K562 (cell line): Measurements from ENCODE around the gene C12orf42. TPM values are rescaled to one million over a fixed set of nuclear protein-coding genes. Genes with fewer than 3 reads are reported as not detected.

ENCODE experiments used
- ATAC-seq: fragments of 200-7000 bp; cut with Tn5 transposase; 3 replicates; pipeline ENCODE4 v1.9.1; 2020; ENCODE audit warnings: moderate library complexity
- BruUV-seq: library from RNA; stranded (reverse); fragments of 400-500 nt; replicated peaks from 2 replicates; lab custom pipeline; 2021; lab: Mats Ljungman, UMichigan
- CTCF ChIA-PET: fragments of 300-600 bp; formaldehyde crosslinking; extraction: SDS; loops from one replicate; lab custom pipeline; 2021; ENCODE audit warnings: low intra/inter-chr PET ratio; lab: Yijun Ruan, JAX
- POLR2A ChIA-PET: fragments of 300-600, 350-650 bp; sonication (Branson Sonifier 250); formaldehyde crosslinking; extraction: SDS; loops from one replicate; lab custom pipeline; 2021; ENCODE audit warnings: antibody characterized with exemption, inconsistent platforms; lab: Yijun Ruan, JAX
- DNase-seq, 4 experiments: peaks; one replicate each; pipeline versions ENCODE4 v3.0.0 to v3.0.0-alpha.2; 2011 to 2018; ENCODE audit warnings: low spot score in 3 of 4, mixed read lengths in 3 of 4; ENCODE audit errors: extremely low read depth in 1 of 4
- FAIRE-seq: peaks from 2 replicates; lab custom pipeline; 2011; peaks lifted over from hg19 to GRCh38; lab: Jason Lieb, UNC
- H2AFZ ChIP-seq: 2 replicates; pipeline ENCODE4 v1.6.0; 2011; ENCODE audit warnings: low read depth, low read length, control low read depth, inconsistent platforms
- H3K27ac ChIP-seq: fragments of 200-600 bp; 3 replicates; pipeline ENCODE4 v1.8.0; 2011; ENCODE audit warnings: low read depth, mild to moderate bottlenecking, control low read depth, inconsistent platforms, low read length, moderate library complexity, mixed read lengths; ENCODE audit errors: extremely low read depth
- H3K27me3 ChIP-seq, 2 experiments: fragments of 300-600 bp in 1 of 2; 2 replicates in 1 of 2; 3 replicates in 1 of 2; pipeline versions ENCODE4 v1.6.0 to v1.8.0; 2011; ENCODE audit warnings: inconsistent platforms in 2 of 2, low read length in 2 of 2, mild to moderate bottlenecking in 1 of 2, mixed read lengths in 1 of 2, moderate library complexity in 1 of 2; ENCODE audit not compliant: control insufficient read depth in 2 of 2, insufficient read depth in 2 of 2
- H3K36me3 ChIP-seq: fragments of 300-600 bp; 3 replicates; pipeline ENCODE4 v1.8.0; 2011; ENCODE audit warnings: mild to moderate bottlenecking, low read length, inconsistent platforms; ENCODE audit not compliant: control insufficient read depth, insufficient read depth
- H3K4me1 ChIP-seq, 2 experiments: fragments of 200-600 bp in 1 of 2; replicated peaks in 1 of 2; 2 replicates in 1 of 2; 3 replicates in 1 of 2; pipeline versions ENCODE4 v1.5.1 to v1.8.0; 2011; ENCODE audit warnings: inconsistent platforms in 2 of 2, low read length in 2 of 2, mild to moderate bottlenecking in 1 of 2, mixed read lengths in 1 of 2, moderate library complexity in 1 of 2; ENCODE audit not compliant: control insufficient read depth in 2 of 2, insufficient read depth in 2 of 2
- H3K4me2 ChIP-seq: 2 replicates; pipeline ENCODE4 v1.6.1; 2011; ENCODE audit warnings: low read length, control low read depth, inconsistent platforms, mixed read lengths; ENCODE audit not compliant: insufficient read depth
- H3K4me3 ChIP-seq: fragments of 200-600 bp; sonication (generic), shearing (Covaris generic); 2 replicates; pipeline ENCODE4 v1.5.1; 2016; ENCODE audit warnings: control low read depth, inconsistent platforms
- H3K79me2 ChIP-seq: fragments of 200-600 bp; 3 replicates; pipeline ENCODE4 v1.8.0; 2011; ENCODE audit warnings: low read length, inconsistent platforms; ENCODE audit not compliant: control insufficient read depth, insufficient read depth
- H3K9ac ChIP-seq, 2 experiments: 2 replicates each; pipeline versions ENCODE4 v1.6.0 to v1.6.1; 2011; ENCODE audit warnings: low read depth in 2 of 2, low read length in 2 of 2, control low read depth in 1 of 2, inconsistent platforms in 1 of 2, mild to moderate bottlenecking in 1 of 2, mixed read lengths in 1 of 2; ENCODE audit not compliant: insufficient read depth in 1 of 2
- H3K9me1 ChIP-seq: one replicate; pipeline ENCODE4 v1.6.0; 2011; ENCODE audit warnings: inconsistent platforms, mild to moderate bottlenecking, low read length, moderate library complexity; ENCODE audit not compliant: control insufficient read depth, insufficient read depth
- H3K9me3 ChIP-seq: replicated peaks from 2 replicates; pipeline ENCODE4 v1.5.1; 2011; ENCODE audit warnings: low read depth, low read length, inconsistent platforms; ENCODE audit not compliant: control insufficient read depth, insufficient read depth
- H4K20me1 ChIP-seq: replicated peaks from 2 replicates; pipeline ENCODE4 v1.6.1; 2011; ENCODE audit warnings: low read length, inconsistent platforms, mixed read lengths; ENCODE audit not compliant: control insufficient read depth, insufficient read depth
- DMBX1 ChIP-seq: fragments of 250-450 bp; sonication (Bioruptor Pico); IDR thresholded peaks from 2 replicates; pipeline ENCODE4 v1.8.0; 2022; ENCODE audit warnings: inconsistent platforms, mild to moderate bottlenecking, moderate library complexity, borderline replicate concordance
- KDM2B ChIP-seq: fragments of 250-450 bp; sonication (Bioruptor Pico); IDR thresholded peaks from 2 replicates; pipeline ENCODE4 v1.8.0; 2021; ENCODE audit warnings: mild to moderate bottlenecking, moderate library complexity
- SREBF1 ChIP-seq: fragments of 150-350 bp; IDR thresholded peaks from 2 replicates; pipeline ENCODE4 v1.6.1; 2014; ENCODE audit warnings: antibody characterized with exemption, low read depth, low read length, borderline replicate concordance
- ZNF174 ChIP-seq: fragments of 250-450 bp; sonication (Bioruptor Pico); IDR thresholded peaks from 2 replicates; pipeline ENCODE4 v1.4.0; 2020; ENCODE audit warnings: mild to moderate bottlenecking
- WGBS: fragments of 100-300 bp; shearing (Covaris generic); methylation state at CpG from one replicate; pipeline ENCODE4 v1.1.6; 2016; ENCODE audit warnings: low coverage, mixed read lengths; ENCODE audit not compliant: insufficient coverage; ENCODE audit errors: missing lambda C conversion rate; 5-methylcytosine and 5-hydroxymethylcytosine counted together
- in situ Hi-C: fragments of 300-500 bp; cut with MboI; formaldehyde crosslinking; loops from 4 replicates; pipeline ENCODE4 v1.15.0; 2018; ENCODE audit warnings: inconsistent platforms, mixed read lengths
- intact Hi-C: fragments of 100-400 bp; cut with micrococcal nuclease; formaldehyde crosslinking; loops from 2 replicates; pipeline ENCODE4 v1.14.2; 2022
- polyA plus RNA-seq, 8 experiments: library from polyadenylated mRNA; depleted of rRNA in 4 of 8; stranded (reverse) in 5 of 8; unstranded in 3 of 8; fragments of >200 nt; fragmentation: Nextera tagmentation in 2 of 8; fragmentation: Illumina TruSeq in 1 of 8; extraction: Ambion mirVana in 2 of 8; extraction: Trizol in 1 of 8; gene quantifications; 2 replicates each; pipeline versions ENCODE4 v1.2.1 to v1.2.3, GENCODE V29; 2011 to 2014; ENCODE audit warnings: inconsistent platforms in 1 of 8, missing spikeins in 1 of 8
- total RNA-seq, 7 experiments: library from RNA; depleted of rRNA in 6 of 7; stranded (reverse); fragments of >200 nt in 6 of 7; fragmentation: Illumina TruSeq in 2 of 7; extraction: Trizol in 2 of 7; gene quantifications; 2 replicates each; pipeline versions ENCODE4 v1.2.1 to v1.2.3, GENCODE V29; 2011 to 2021; ENCODE audit warnings: low replicate concordance in 1 of 7
- TF ChIP-seq, protein P1 (sequence below): sonication (generic); formaldehyde crosslinking; IDR thresholded peaks from 2 replicates; pipeline ENCODE4 v1.8.0; 2022; ENCODE audit warnings: mild to moderate bottlenecking, missing genetic modification reagents
- TF ChIP-seq, protein P2 (sequence below), 3 experiments: IDR thresholded peaks in 2 of 3; conservative IDR thresholded peaks in 1 of 3; 2 replicates each; pipeline ENCODE4 v1.5.1; 2011 to 2012; ENCODE audit warnings: low read length in 3 of 3, mild to moderate bottlenecking in 3 of 3, control low read depth in 2 of 3, improper control_type of control experiment in 1 of 3, inconsistent platforms in 1 of 3, low read depth in 1 of 3, mixed read lengths in 1 of 3, moderate library complexity in 1 of 3; ENCODE audit not compliant: insufficient read depth in 2 of 3

C12orf42 gene
- total and polyA plus RNA-seq, 9 of the 15 experiments (the other 6 are each of a cell fraction or from before 2014, with no cell fraction given): not detected

- Histone ChIP-seq H4K20me1 (no peaks in the 10 kb centered on the region), H3K9me1 (no peaks in the 10 kb centered on the region), H3K9me3 (no peaks in the 10 kb centered on the region; the same call in 1 of the 2 replicates), H3K9ac (no peak overlapping the region), H3K27ac (no peak overlapping the region), H3K4me2 (no peak overlapping the region), H2AFZ (no peak overlapping the region)
- DNase-seq: peak in 1 of 4 experiments; percentile 0
- BruUV-seq: no TSS peak
- TF ChIP-seq SREBF1: no peak
- TF ChIP-seq KDM2B (CRISPR knock-in tag): no peak
- TF ChIP-seq, protein P1, sequence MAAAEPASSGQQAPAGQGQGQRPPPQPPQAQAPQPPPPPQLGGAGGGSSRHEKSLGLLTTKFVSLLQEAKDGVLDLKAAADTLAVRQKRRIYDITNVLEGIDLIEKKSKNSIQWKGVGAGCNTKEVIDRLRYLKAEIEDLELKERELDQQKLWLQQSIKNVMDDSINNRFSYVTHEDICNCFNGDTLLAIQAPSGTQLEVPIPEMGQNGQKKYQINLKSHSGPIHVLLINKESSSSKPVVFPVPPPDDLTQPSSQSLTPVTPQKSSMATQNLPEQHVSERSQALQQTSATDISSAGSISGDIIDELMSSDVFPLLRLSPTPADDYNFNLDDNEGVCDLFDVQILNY (CRISPR knock-in tag): no peak
- TF ChIP-seq ZNF174 (CRISPR knock-in tag): no peak
- TF ChIP-seq DMBX1 (CRISPR knock-in tag): no peak
- TF ChIP-seq, protein P2, sequence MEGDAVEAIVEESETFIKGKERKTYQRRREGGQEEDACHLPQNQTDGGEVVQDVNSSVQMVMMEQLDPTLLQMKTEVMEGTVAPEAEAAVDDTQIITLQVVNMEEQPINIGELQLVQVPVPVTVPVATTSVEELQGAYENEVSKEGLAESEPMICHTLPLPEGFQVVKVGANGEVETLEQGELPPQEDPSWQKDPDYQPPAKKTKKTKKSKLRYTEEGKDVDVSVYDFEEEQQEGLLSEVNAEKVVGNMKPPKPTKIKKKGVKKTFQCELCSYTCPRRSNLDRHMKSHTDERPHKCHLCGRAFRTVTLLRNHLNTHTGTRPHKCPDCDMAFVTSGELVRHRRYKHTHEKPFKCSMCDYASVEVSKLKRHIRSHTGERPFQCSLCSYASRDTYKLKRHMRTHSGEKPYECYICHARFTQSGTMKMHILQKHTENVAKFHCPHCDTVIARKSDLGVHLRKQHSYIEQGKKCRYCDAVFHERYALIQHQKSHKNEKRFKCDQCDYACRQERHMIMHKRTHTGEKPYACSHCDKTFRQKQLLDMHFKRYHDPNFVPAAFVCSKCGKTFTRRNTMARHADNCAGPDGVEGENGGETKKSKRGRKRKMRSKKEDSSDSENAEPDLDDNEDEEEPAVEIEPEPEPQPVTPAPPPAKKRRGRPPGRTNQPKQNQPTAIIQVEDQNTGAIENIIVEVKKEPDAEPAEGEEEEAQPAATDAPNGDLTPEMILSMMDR (IDR thresholded peaks at IDR 0.05 in 2 of 3, conservative IDR thresholded peaks at IDR 0.05 in 1 of 3; ENCODE audit: insufficient read depth in 2 of 3, low read depth in 1 of 3, low read length in 3 of 3): 0 out of 6 replicates have a peak, but pooled peaks of 1 of the 3 experiments have one; percentile 19
- TF ChIP-seq, all 486 proteins: peak for 1
- FAIRE-seq: no peak
- Histone ChIP-seq H3K27me3 (no peaks in the 10 kb centered on the region), H3K36me3 (no peaks in the 10 kb centered on the region), H3K79me2 (no peaks in the 10 kb centered on the region), H3K4me3 (no peak overlapping the region), H3K4me1 (no peaks in the 10 kb centered on the region)
- ChIA-PET POLR2A (no interaction called here), CTCF (no interaction called here)
- 2% methylated on average over 3 of the region's 3 CpGs for WGBS
- ATAC-seq: no peak
- intact Hi-C loops (no loop called here), in situ Hi-C loops (no loop called here)
Measured at GRCh38 chr12:103326190-103326589, 169.6 kb downstream of the C12orf42 start.
